GM19099 (cell line): ENCODE measurements around the gene EIF2A.

ENCODE experiments used
- POLR2A ChIP-seq: IDR thresholded peaks from 3 replicates; pipeline ENCODE4 v1.6.1; 2011; ENCODE audit warnings: low read depth; ENCODE audit not compliant: insufficient read length; ENCODE audit errors: extremely low read depth

EIF2A gene

GRCh38 chr3:150577855-150578254 is 31.3 kb downstream of the EIF2A start:
- TF ChIP-seq POLR2A = no peak

DNA sequence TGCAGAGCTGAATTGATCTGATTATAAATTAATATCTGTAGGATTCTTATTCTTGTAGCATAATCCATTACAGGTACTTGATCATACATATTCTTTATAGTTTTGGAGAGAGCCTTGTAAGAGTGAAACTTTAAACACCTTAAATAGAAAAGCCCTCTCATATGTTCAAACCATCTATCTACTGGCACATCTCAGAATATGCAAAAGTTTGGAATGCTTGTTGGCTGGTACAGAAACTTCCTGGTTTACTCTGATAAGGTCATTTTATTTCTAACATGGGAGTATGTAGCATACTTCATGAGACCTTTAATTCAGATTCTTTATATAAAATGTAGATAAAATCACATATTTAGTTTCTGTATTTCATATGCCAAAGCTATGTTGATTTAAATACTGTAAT is 34.6 kb downstream of the EIF2A start:
- no peak for TF ChIP-seq POLR2A

DNA sequence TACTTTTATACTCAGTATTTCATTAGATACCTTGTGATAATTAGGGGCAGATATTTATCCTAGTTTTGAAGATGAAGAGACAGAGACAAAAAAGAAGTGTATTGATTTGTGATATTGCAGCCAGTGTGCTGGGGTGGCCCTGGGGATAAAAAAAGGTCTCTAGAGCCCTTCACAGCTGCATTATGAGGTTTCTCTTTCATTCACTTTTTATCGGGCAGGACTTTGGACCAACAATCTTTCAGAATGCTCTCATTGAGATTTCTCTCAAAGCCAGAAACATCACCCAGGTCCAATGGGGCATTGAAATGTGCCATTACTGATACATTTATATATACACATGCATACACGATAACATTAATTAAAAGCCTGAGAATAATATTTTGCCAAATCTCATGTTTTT is 36.0 kb downstream of the EIF2A start:
- TF ChIP-seq POLR2A = no peak

GRCh38 chr3:150583028-150583427 is 36.4 kb downstream of the EIF2A start:
- TF ChIP-seq POLR2A = no peak

DNA sequence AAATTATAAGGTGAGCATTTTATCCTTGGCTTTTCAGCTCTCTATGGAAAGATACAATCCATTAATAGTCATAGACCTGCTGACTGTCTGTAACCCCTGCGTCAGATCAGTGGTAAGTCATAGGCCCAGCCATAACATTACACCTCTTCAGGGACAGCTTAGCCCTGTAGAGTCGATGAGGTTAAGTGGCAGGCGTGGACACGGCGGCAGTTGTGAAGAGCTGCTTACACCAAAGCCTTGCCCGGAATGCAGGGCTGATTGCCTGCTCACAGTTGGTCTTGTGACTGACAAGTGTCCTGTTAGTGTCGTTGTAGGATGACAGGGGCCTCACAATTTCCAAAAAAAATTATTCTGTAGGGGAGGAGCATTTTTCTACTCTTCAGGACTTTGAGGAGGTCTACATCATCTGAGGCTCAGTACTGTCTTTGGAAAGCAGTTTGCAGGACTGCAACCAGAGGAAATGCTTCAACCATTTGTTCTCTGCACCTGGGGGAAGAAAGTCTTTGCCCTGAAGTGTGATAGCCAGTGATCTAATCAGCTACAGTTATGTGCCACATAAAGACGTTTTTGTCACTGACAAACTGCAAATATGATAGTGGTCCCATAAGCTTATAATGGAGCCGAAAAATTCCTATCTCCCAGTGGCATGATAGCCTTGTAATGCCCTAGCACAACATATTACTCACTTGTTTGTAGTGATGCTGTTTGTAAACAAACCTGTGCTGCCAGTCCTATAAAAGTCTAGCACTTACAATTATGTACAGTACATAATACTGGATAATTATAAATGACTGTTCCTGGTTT is 41.6 kb downstream of the EIF2A start:
- TF ChIP-seq POLR2A = no peak

GRCh38 chr3:150589759-150590158 is 43.2 kb downstream of the EIF2A start:
- no peak for TF ChIP-seq POLR2A

DNA sequence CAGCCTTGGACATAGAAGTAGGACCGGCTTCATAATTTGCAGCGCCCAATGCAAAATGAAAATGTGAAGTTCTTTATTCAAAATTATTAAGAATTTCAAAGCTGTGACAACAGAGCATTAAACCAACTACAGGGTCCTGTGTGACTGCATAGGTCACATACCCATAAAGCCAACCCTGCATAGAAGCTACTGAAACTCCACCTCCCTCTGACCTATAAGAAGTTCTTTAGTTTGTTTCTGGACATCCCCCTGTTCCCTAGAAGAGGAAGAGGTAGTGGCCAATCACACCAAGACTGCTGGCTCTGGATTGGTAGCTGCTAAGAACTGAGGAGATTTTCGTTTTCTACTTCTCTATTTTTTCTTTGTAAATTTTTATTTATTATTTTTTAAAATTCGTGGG is 47.6 kb downstream of the EIF2A start:
- TF ChIP-seq POLR2A = no peak

- no peak for TF ChIP-seq POLR2A
Measured at GRCh38 chr3:150597646-150598045, 51.1 kb downstream of the EIF2A start.

DNA sequence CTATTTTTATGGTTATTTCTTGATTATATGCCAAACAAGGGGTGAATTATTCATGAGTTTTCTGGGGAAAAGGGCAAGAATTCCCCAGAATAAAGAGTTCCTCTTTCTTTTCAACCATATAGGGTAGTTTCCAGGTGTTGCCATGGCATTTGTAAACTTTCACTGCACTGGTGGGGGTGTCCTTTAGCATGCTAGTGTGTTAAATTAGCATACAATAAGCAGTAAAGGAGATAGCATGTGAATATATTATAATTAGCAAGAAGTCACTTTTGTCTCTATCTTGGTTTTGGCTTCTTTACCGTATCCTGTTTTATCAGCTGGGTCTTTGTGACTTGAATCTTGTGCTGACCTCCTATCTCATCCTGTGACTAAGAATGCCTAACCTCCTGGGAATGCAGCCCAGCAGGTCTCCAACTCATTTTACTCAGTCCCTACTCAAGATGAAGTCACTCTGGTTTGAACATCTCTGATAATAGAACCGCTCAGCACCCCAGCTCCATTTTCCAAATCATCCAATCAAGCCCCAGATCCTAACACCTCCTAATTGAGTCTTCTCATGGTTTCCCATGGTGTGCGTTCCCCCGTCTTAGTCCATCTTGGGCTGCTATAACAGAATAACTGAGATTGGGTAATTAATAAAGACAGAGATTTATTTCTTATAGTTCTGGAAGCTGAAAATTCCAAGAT is 53.2 kb downstream of the EIF2A start:
- no peak for TF ChIP-seq POLR2A

DNA sequence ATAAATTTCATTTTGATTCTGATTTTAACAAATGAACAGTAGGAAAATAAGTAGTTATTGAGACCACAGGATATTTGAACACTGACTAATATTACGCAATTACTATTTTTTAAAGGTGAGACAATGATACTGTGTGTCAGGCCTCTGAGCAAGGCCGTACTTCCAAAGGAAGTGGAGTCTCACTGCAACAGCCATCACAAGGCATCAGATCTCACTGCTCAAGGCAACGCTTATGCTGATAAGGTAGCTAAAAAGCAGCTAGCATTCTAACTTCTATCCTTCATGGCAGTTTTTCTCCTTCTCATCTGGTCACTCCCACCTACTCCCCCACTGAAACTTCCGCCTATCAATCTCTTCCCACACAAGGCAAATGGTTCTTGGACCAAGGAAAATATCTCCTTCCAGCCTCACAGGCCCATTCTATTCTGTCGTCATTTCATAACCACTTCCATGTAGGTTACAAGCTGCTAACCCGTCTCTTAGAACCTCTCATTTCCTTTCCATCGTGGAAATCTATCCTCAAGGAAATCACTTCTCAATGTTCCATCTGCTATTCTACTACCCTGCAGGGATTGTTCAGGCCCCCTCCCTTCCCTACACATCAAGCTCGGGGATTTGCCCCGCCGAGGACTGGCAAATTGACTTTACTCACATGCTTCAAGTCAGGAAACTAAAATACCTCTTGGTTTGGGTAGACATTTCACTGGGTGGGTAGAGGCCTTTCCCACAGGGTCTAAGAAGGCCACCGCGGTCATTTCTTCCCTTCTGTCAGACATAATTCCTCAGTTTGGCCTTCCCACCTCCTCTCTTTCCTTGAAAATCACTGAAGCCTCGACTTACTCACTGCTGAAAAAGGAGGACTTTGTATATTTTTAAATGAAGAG is 54.3 kb downstream of the EIF2A start:
- peak; percentile 24 for TF ChIP-seq POLR2A

DNA sequence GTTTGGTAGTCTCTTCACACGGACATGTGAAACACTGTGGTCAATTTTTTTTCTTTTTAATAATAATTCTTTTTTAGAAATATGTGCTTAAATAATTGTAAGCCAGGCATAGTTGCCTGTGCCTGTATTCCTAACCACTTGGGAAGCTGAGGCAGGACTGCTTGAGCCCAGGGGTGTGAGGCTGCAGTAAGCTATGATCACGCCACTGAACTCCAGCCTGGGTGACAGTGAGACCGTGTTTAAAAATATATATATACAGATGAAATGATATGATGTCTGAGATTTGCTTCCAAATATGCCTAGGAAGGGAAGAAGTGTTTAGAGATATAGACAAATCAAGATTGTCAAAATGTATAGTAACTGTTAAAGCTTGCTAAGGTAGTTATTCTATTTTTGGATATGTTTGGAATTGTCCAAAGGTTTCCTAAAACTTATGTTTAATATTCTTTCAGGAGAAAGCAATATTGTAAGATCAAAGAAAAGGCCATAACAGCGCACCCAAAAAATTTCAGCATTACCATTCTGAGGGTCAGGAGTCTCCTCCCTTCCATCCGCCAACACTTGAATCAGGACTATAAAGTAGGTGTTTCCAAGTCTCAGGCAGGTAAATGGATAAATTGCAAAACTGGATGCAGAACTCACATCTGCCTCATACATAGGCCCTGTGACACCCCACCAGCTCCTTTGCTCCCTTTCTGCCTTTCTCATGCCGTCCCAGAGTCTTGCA is 56.0 kb downstream of the EIF2A start:
- TF ChIP-seq POLR2A = no peak

GRCh38 chr3:150603153-150603979 is 56.8 kb downstream of the EIF2A start, which contains the start of gene SELENOT:
Gene SELENOT (plus strand): TSS chr3:150603321. CDS start chr3:150603363, 42 bp downstream.
- TF ChIP-seq POLR2A = peak; percentile 99

DNA sequence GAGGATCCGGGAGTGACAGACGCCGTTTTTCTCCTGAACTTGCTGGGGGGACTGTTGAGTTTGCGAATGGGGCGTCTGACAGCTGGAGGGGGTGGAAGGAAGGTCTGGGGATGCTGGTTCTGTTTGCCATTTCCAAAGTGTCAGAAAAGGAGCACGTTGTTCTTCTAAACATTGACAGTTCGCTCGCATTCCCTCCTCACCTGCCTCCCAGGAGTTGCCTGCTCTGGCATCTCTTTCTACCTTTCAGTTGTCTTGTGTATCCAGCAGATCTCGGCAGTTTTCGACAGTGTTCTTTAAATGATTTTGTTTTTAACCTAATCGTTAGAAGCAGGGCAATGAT is 57.4 kb downstream of the EIF2A start:
- TF ChIP-seq POLR2A = no peak

- TF ChIP-seq POLR2A = no peak
Measured at GRCh38 chr3:150605998-150606641, 59.5 kb downstream of the EIF2A start.
